MM.1S (cell line): Measurements from ENCODE around the gene EPHA6.

Experiments
- DNase-seq: peaks from one replicate; pipeline ENCODE4 v3.0.0-alpha.2; 2015
- H2AFZ ChIP-seq: fragments of 300-600 bp; sonication (generic); 2 replicates; pipeline ENCODE4 v1.6.0; 2016; ENCODE audit warnings: antibody characterized with exemption, low read length
- H3F3A ChIP-seq: fragments of 300-600 bp; sonication (generic); 2 replicates; pipeline ENCODE4 v1.6.1; 2016; ENCODE audit warnings: mild to moderate bottlenecking, antibody characterized with exemption, low read length, moderate library complexity, mixed read lengths; ENCODE audit not compliant: insufficient read depth
- H3K27ac ChIP-seq: fragments of 300-600 bp; sonication (generic); 2 replicates; pipeline ENCODE4 v1.5.1; 2016; ENCODE audit warnings: mild to moderate bottlenecking, low read length
- H3K27me3 ChIP-seq: fragments of 300-600 bp; sonication (generic); replicated peaks from 2 replicates; pipeline ENCODE4 v1.6.0; 2016; ENCODE audit warnings: low read length; ENCODE audit not compliant: insufficient read depth
- H3K36me3 ChIP-seq: fragments of 300-600 bp; sonication (generic); replicated peaks from 2 replicates; pipeline ENCODE4 v1.6.1; 2016; ENCODE audit warnings: mild to moderate bottlenecking, low read length, mixed read lengths; ENCODE audit not compliant: insufficient read depth
- H3K4me1 ChIP-seq: fragments of 300-600 bp; sonication (generic); 2 replicates; pipeline ENCODE4 v1.6.1; 2016; ENCODE audit warnings: low read length, mixed read lengths
- H3K4me2 ChIP-seq: fragments of 300-600 bp; sonication (generic); 2 replicates; pipeline ENCODE4 v1.6.0; 2016; ENCODE audit warnings: low read depth, low read length
- H3K4me3 ChIP-seq: fragments of 300-600 bp; sonication (generic); 2 replicates; pipeline ENCODE4 v1.5.1; 2016; ENCODE audit warnings: low read length, mixed read lengths
- H3K79me2 ChIP-seq: fragments of 300-600 bp; sonication (generic); 2 replicates; pipeline ENCODE4 v1.6.1; 2016; ENCODE audit warnings: mixed run types, low read length, mixed read lengths
- H3K9ac ChIP-seq: fragments of 300-600 bp; sonication (generic); 2 replicates; pipeline ENCODE4 v1.6.1; 2016; ENCODE audit warnings: low read length, mixed read lengths
- H3K9me2 ChIP-seq: fragments of 300-600 bp; sonication (generic); replicated peaks from 2 replicates; pipeline ENCODE4 v1.6.1; 2016; ENCODE audit warnings: mild to moderate bottlenecking, low read length, mixed read lengths; ENCODE audit not compliant: insufficient read depth
- H3K9me3 ChIP-seq: fragments of 300-600 bp; sonication (generic); replicated peaks from 2 replicates; pipeline ENCODE4 v1.6.1; 2016; ENCODE audit warnings: mild to moderate bottlenecking, low read length, mixed read lengths; ENCODE audit not compliant: insufficient read depth
- H4K20me1 ChIP-seq: fragments of 300-600 bp; sonication (generic); 2 replicates; pipeline ENCODE4 v1.6.1; 2016; ENCODE audit warnings: mild to moderate bottlenecking, low read length, moderate library complexity, mixed read lengths; ENCODE audit not compliant: insufficient read depth
- CTCF ChIP-seq: fragments of 300-600 bp; sonication (generic); IDR thresholded peaks from 2 replicates; pipeline ENCODE4 v1.5.1; 2016; ENCODE audit warnings: antibody characterized with exemption, low read length, mixed read lengths
- EZH2 ChIP-seq: fragments of 300-600 bp; sonication (generic); optimal IDR thresholded peaks from 2 replicates; pipeline ENCODE3; 2017; ENCODE audit warnings: low read depth, mild to moderate bottlenecking, antibody characterized with exemption, low read length, mixed read lengths
- EZH2phosphoT487 ChIP-seq: fragments of 300-600 bp; sonication (generic); IDR thresholded peaks from 2 replicates; pipeline ENCODE4 v1.6.1; 2018; ENCODE audit warnings: antibody characterized with exemption, low read length

Gene EPHA6

DNA sequence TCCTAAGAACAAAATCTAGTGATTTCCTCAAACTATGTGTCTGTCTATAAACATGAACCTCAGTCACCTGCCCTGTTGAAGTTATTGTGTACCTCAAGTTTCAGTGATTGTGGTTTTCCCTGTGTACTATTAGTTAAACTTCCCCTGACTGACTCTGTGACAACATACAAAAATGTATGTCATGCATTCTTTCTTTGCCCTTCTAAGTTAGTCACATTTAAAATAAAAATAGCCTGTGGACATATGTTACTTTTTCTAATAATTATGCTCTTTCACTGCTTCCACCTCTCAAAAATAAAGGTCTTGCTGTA is 29.8 kb downstream of the EPHA6 start:
- peak overlapping the region; percentile 23; the same call in 1 of the 2 replicates for H3K4me2 ChIP-seq
- H3K9me2 ChIP-seq = no peaks in the 10 kb centered on the region
- no peaks in the 10 kb centered on the region for H3F3A ChIP-seq
- no peaks in the 10 kb centered on the region for H3K79me2 ChIP-seq
- H3K9me3 ChIP-seq = no peaks in the 10 kb centered on the region
- H3K27ac ChIP-seq = peak overlapping the region; percentile 42; the same call in 1 of the 2 replicates
- TF ChIP-seq CTCF (no peak), EZH2 (no peak), EZH2phosphoT487 (no peak)
- no peaks in the 10 kb centered on the region for H3K36me3 ChIP-seq
- H3K9ac ChIP-seq = no peak overlapping the region
- H3K4me1 ChIP-seq = peaks cover 15% of the 10 kb centered on the region
- H3K27me3 ChIP-seq = no peaks in the 10 kb centered on the region
- no peak overlapping the region; the same call in 1 of the 2 replicates for H2AFZ ChIP-seq
- no peak overlapping the region for H3K4me3 ChIP-seq
- no peaks in the 10 kb centered on the region for H4K20me1 ChIP-seq
- DNase-seq = peak; percentile 54

DNA sequence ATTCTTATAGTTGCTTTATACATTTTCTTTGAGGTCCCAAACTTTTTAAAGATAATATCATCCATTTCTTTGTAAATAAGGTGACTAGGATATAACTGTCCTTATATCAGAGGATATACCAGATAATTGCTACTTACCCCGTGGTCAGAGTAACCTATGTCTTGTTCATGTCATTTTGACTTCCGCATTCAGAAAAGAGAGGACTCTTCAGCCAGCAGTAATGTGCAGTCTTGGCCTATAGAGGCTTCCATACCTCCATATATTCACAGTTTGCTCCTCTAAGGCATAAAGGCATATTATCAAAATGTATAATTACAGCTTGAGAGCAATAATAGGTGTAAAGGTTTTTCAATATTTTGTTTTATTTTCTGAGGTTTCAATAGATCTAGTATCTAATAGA is 38.5 kb downstream of the EPHA6 start:
- H3K4me3 ChIP-seq = no peak overlapping the region
- no peaks in the 10 kb centered on the region for H3K4me1 ChIP-seq
- H3K9me3 ChIP-seq = no peaks in the 10 kb centered on the region
- H3K79me2 ChIP-seq = no peaks in the 10 kb centered on the region
- H3K36me3 ChIP-seq = no peaks in the 10 kb centered on the region
- H3K9ac ChIP-seq = no peak overlapping the region
- no peak overlapping the region for H3K27ac ChIP-seq
- TF ChIP-seq CTCF (no peak), EZH2 (no peak), EZH2phosphoT487 (no peak)
- H2AFZ ChIP-seq = no peak overlapping the region
- H3F3A ChIP-seq = no peaks in the 10 kb centered on the region
- no peaks in the 10 kb centered on the region for H4K20me1 ChIP-seq
- H3K9me2 ChIP-seq = no peaks in the 10 kb centered on the region
- H3K27me3 ChIP-seq = no peaks in the 10 kb centered on the region
- H3K4me2 ChIP-seq = no peak overlapping the region
- DNase-seq = no peak

GRCh38 chr3:96860882-96861281 is 46.5 kb downstream of the EPHA6 start:
- Histone ChIP-seq H2AFZ (no peak overlapping the region), H4K20me1 (no peaks in the 10 kb centered on the region), H3K9me3 (no peaks in the 10 kb centered on the region), H3K9ac (no peak overlapping the region), H3K4me2 (no peak overlapping the region), H3K36me3 (no peaks in the 10 kb centered on the region), H3K27me3 (no peaks in the 10 kb centered on the region), H3K79me2 (no peaks in the 10 kb centered on the region), H3K9me2 (no peaks in the 10 kb centered on the region), H3K4me1 (peaks cover 3% of the 10 kb centered on the region; the same call in 1 of the 2 replicates), H3K4me3 (no peak overlapping the region), H3K27ac (no peak overlapping the region), H3F3A (peaks cover 2% of the 10 kb centered on the region; the same call in 1 of the 2 replicates)
- no peak for DNase-seq
- TF ChIP-seq EZH2 (no peak), CTCF (no peak), EZH2phosphoT487 (no peak)
